DMS53 treated with DMSO at 0.1 percent for 48 hours (cell line): ENCODE results near the gene PBXIP1.

Experiments used
- DNase-seq: peaks from one replicate; lab custom pipeline; 2025; ENCODE audit not compliant: unreplicated experiment; lab: John Stamatoyannopoulos, UW

Gene PBXIP1, protein sequence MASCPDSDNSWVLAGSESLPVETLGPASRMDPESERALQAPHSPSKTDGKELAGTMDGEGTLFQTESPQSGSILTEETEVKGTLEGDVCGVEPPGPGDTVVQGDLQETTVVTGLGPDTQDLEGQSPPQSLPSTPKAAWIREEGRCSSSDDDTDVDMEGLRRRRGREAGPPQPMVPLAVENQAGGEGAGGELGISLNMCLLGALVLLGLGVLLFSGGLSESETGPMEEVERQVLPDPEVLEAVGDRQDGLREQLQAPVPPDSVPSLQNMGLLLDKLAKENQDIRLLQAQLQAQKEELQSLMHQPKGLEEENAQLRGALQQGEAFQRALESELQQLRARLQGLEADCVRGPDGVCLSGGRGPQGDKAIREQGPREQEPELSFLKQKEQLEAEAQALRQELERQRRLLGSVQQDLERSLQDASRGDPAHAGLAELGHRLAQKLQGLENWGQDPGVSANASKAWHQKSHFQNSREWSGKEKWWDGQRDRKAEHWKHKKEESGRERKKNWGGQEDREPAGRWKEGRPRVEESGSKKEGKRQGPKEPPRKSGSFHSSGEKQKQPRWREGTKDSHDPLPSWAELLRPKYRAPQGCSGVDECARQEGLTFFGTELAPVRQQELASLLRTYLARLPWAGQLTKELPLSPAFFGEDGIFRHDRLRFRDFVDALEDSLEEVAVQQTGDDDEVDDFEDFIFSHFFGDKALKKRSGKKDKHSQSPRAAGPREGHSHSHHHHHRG

DNA sequence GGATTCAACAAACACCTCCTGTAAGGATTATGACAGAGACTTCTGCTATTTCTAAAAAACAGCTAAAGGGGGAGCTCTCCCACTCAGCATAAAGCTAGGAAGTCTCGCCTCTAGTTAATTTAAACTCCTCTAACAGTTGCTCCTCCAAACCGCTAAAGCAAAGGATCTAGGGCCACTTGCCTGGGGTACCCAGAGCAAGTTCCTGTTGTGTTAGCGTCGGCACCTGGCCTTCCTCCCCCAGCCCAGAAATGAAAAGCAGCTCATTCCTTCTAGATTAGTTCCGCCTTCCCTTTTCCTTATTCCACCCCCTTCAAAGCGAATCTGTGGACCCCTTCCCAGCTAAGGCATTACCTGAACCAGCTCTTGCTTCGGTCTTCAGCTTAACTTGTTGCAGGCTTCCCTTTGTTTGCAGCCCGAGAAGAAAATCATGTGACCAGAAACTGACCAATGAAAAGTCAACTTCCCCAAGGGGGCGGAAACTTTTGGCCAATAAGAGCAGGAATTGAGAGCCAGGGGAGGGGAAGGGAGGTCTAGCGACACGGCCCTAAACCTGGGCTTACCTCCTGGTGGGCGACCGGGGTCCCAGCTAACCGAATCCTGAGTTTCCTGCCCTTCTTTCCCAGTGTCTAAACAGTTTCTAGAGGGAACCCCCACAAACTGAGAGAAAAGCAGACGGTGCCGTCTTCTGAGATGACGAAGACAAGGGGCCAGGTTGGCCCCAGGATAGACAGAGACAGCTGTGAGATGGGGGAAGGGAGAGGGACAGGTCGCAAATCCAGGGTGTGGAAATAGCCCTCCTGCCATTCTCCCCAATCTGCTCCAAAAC, at the start of gene PBXIP1:
PBXIP1 (minus strand) TSS at position 382 of the 826 bp plus-strand sequence. CDS start 2,378 bp downstream, outside the sequence.
- DNase-seq = peak; percentile 89

DNA sequence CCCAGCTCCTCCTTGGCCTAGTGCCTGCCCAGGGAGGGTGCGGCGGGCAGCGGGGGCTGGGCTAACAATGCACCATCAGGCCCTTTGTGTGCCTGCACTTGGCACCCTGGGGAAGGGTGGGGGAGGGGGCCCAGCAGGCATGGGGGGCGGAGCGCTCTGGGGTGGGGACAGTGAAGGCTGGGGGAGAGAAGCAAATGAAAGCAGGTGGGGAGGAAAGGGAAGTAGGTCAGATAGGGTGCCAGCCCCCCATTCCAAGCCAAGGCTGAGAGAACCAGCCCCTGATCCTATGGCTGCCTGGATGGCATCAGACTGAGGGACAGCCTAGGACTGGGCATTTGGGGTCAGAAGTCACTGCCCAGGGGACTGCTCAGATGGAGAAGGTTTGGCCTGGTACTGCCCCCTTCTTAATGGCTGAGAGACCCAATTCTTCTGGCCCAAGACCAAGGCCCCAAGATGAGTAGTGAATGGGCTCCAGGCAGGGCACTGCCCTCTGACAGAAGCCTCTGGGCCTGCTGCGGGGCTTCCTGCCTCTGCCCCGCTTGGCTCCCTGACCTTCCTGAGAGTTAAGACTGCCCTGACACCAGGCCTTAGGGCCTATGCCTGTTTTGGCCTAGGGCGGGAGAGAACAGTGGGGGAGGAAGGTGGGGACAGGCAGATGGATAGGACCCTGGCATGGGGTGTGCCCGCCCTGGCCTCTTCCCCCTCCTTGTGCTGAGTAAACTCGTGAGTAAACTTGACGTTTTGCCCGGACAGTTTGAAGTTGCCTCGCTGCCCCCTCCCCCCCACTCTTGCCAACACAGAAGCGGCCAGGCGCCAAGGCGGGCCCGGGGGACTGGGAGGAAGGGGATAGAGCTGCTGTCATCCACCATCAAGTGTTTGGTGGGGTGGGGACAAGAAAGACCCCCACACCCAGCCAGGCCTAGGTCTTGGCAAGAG, 49.4 kb upstream of the PBXIP1 start:
- no peak for DNase-seq

DNA sequence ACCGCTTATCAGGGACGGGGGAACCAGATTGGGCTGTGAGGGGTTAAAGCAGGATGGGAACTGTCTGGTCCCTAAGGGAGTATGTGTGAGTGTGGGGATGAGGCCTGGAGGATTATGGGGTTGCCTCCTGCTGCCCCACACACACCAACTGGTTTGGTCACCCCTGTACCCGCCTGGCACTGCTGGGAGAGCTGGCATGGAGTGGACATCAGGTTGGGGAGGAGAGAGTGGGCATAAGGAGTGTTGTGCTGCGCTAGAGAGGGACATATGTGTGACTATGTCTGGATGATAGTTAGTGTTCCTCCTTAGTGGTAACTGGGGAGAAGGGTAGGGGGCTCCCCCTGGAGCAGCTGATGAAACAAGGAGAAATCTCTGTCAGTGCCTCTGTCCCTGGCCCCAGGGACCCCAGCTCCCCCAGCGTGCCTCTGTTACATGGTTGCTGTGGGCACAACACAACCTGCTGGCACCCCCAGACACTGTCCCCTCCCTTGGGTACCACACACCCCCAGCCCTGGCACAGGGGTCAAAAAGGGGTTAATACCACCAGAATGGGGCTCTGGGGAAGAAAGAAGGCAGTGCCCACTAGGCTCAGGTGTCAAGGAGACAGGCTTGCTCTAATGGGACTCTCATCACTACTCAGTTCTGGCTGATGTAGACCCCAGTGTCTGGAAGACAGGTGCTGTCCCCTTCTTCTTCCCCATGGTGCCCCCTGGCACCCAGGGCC, 48.6 kb upstream of the PBXIP1 start:
- DNase-seq = no peak

DNA sequence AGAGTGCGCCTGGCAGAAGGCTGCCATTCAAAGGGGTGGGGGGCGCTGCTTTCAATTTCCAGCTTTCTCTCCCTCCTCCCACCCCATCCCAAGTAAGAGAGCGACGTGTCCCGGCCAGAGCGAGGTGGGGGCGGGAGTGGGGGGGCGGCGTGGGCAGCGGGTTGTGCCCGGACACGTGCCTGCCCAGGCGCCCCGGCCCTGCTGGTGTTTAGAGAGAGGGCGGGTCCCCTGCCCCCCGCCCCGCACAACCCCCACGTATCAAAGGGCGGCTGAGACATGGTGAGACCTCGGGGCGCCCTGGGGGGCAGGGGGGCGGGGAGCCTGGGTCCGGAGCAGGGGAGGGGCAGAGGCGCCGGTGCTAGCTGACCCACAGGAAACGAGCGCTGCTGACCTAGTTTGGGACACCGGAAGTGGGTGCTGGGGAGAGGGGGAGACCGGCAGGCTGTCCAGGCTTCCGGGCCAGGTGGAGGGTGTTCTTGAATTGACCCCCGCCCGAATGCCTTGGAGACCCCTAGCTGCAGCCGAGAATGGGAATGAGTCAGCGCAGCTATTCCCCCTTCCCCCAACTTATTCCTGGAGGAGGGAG, 48.0 kb upstream of the PBXIP1 start:
- DNase-seq = no peak

DNA sequence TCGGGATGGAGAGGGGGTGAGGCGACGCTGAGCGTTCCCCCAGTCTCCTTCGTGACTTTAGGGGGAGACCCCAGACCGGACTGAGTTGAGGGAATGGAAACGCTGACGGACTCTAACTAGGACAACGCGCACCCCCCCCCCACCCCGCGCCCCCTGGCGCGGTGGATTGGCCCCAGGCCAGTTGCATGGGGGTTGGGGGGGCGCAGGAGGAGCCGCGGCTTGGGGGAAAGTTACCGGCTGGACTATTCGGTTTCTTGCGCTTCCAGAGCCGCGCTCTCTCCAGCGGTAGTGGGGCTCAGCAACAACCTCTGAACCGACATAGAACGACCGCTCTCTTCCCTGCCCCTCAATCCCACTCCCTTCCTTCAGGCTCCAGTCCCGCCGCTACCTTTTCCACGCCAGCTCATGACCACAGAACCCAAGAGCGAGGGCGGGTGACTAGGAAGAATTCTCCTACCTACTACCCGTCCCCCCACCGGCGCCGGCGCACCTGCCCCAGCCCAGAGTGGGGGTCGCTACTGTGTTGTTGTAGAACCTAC, 47.4 kb upstream of the PBXIP1 start:
- DNase-seq = no peak

DNA sequence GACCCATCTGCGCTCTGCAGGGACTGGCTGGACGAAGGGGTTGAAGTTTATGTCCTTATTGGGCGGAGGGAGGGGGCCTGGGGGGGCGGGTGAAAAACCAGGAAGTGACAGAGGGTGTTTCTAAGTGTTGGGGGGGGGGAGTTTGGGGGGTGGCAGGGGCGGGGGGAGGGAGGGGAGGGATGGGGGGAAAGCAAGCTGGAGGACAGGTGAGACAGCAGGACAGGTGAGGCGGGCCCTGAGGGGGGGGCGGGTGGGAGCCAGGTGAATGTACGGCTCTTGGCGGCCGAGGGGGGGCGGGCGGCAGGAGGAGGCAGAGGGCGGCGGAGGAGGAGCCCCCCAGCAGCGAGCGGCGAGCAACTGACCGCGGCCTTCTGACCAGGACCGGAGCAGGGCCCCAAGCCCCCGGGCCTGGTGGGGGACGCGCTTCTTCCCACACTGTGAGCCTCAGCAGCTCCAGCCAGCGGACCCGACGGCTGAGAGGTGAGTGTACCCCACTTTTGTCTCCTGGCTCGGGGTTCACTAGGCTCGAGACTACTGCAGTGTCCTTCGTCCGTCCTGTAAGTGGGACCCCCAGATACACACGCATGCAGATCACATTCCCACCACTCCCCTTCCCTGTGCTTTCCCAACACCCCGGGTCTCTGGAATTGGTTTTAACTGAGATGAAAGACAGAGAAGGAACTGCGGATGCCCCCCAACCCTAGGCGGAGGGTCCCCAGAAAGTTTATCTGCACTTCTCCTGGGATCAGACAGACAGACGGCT, 46.7 kb upstream of the PBXIP1 start, which contains the start of gene ZBTB7B:
ZBTB7B (plus strand) TSS at position 339 of the 763 bp plus-strand sequence. CDS start 11,859 bp downstream, outside the sequence.
- DNase-seq = peak; percentile 89

DNA sequence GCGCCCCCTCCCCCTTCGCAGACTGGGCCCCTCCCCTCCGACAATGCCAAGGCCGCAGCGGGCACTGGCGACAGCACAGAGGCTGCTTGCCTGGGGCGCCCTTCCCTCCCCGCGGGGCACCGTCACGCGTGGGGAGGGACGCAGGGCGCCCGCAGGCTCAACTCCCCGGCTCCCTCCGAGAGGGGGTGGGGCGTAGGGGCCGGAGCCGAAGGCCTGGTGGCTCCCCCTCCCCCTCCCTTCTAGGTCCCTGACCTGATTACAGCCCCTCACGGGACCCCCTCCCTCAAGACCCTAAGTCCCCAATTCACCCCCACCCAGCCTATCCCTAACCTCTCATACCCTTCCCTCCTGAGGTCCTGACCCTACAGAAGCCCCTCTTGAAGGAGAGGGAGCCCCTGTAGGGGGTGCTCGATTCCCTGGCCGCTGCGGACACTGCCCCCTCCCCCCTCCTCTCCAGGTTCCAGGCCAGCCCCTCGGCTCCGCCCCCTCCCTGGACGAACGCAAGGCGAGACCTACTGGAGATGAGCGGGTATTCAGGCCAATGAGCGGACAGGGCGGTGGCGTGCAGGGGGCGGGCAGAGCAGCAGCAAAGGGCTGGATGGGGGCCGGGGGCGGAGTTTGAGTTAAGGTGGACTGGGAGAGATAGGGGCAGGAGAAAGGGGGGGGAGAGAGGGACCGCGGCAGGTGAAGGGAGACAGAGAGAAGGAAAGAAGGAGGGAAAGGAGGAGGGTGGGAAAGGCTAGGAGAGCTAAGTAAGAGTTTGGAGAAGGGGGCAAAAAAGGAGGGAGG, 46.0 kb upstream of the PBXIP1 start:
- peak; percentile 93 for DNase-seq

DNA sequence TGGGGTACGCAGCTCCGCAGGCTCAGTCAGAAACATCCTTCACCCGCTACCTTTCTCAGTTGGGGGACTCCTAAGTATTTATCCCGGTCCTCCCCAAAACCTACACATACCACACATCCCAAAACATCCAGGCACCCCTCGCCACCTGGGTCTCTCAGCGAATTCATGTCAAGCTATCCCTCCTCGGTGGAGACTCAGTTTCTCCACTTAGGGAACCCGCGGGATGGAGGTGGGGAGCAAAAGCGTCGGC, 45.5 kb upstream of the PBXIP1 start:
- DNase-seq = no peak

DNA sequence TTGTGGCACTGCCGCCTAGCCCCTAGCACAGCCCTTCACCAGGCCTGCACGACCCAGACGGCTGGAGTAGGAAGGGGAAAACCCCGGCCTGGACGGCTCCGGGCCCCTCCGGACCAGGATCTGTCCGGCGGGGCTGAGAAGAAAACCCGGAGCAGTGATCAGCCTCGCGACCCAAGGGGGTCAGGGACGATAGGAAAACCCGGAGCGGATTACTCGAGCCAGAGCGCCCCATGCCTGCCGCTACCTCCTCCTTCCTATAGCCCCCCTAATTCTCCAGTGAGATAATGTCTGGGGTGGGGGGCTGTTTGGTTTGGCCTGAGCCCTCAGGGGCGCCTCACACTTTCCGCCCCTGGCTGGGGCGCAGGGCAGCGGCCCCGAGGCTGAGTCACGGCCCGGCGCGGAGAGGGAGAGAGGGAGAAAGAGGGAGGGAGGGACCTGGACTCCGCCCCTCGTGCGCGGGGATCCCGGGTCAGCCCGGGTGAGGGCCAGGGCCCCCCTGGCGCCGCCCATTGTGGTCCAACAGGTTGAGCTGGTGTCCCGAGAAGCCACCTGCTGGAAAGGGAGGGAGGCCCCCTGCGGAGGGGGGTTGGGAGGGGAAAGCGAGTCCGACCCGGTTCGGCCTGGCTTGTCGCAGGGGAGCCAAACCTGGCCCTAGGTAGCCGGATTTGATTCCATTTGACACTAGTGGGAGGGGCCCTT, 45.0 kb upstream of the PBXIP1 start:
- peak; percentile 89 for DNase-seq

DNA sequence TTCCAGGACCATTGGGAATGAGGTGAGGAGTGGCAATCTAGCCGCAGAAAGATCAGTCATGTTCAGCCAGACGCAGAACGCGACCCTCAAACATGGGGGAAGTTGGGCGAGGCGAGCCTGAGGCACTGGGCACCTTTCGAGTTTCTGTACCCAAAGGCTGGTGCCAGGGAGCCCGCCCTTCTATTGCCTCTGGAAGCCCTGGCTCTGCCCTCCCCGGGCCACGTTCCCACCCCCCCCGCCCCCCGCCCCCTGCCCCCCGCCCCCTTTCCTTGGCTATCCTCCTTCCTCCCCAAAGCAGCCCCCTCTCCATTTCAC, 44.5 kb upstream of the PBXIP1 start:
- DNase-seq = no peak

DNA sequence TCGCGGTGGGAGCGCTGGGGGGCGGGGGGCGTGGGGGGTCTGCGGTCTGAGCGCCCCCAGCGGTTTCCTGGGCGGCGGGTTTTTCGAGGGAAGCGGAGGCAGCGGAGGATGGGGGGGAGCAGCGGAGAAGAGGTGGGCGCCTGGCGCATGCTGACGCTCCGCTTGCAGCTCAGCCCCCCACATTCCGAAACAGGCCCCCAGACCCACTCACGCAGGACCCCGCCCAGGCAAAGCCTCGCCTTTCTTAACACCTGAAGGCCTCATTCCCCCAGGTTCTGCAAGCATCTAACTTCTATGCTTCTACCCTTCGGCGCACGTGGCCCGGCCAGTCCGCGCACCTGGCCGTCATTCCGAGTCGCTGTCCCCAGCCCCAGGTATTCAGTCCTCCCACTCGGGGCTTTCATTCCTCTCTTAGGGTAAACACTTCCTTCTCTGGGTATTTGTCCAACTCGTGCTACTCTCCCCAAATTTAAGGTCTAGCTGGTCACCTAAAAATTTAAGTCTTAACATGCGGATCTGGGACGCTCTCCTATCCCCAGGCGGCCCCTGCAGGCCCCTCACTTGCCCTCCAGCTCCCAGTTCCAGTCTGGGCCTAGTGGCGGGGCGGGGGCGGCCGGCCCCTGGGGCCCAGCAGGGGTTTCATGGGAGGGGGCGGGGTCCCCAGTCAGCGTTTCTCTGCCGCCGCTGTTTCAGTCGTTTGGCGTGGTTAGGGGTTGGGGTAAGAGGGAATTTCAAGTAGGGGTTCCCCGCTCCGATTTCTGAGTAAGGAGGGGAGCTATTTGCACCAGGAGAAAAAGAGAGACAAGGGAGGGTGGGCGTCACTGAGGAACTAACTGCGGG, 43.9 kb upstream of the PBXIP1 start:
- DNase-seq = peak; percentile 65

DNA sequence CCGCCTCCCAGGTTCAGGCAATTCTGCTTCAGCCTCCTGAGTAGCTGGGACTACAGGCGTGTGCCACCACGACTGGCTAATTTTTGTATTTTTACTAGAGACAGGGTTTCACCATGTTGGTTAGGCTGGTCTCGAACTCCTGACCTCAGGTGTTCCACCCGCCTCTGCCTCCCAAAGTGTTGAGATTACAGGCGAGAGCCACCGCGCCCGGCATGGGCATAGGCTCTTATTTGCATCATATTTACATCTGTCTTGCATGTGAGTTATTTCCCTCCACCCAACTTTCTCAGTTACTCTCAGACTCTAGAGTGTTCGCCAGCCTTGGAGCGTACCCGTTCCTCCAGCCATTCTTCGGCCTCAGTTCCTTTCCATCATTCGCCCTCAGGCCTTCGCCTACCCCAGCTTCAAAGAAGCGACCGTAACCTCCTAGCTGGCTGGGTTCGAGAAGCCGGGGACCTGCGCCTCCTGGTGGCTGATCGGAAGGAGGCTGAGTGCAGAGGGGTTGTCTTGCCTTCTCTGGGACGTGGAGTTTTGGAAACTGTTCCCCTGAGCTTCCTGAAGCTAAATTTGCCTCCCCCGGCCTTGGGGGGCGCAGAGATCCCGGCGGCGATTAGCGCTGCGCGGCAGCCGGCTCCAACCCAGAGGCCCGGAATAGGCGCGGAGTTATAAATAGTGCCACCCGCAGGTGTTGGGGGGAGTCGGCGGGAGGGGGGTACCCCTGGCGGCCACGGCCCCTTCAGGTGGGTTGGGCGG, 43.1 kb upstream of the PBXIP1 start:
- DNase-seq = peak; percentile 23

DNA sequence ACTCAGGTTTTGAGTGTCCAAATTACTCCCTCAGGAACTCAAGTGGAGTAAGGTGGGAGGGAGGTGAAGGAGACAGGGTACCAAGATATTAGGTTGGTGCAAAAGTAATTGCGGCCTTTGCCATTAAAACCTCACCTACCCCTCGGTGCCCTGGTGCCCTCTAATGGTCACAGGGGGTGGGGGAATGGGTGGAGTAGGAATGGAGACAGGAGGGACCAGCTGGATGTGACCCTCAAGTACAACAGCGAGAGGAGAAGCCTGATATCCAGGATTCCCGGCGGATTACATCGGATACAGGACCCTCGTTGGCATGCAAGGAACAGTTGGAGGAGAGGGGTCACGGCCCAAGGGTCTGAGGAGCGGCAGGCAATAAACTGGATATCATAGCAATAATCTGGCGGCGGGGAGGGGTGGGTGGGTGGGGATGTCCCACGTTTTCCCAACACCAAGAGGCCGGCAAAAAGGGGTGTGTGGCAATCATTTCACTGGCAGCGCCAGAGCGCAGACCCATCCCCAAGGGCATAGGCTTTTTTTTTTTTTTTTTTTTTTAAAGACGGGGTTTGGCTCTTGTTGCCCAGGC, 42.4 kb upstream of the PBXIP1 start:
- DNase-seq = no peak

DNA sequence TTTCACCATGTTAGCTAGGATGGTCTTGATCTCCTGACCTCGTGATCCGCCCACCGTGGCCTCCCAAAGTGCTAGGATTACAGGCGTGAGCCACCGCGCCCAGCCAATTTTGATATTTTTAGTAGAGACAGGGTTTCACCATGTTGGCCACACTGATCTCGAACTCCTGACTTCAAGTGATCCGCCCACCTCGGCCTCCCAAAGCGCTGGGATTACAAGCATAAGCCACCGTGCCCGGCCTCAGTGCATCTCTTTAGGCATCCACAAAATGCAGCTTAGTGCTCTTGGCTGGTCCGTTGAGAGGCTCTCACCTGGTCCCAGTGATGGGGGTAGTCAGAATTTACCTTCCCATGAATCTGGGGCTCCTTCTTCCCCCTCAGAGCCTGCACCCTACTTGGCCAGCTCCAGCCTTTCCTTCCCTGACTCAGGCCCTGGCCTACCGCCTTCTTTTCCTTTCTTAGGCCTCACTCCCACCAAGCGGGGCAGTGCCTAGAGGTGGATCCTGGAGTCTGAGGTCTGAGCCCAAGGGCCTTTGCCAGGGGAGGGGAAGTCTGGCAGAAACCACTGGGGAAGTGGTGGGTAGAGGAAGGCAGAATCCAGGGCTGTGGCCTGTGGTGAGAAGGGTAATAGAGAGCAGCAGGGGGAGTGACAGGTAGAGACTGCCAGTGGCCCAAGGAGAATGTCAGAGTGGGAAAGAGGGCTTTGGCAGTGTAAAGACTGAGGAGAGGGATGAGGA, 41.2 kb upstream of the PBXIP1 start:
- DNase-seq = no peak
